ENCODE results near the gene CSN1S1. TPM values are rescaled to one million over a fixed set of nuclear protein-coding genes. Genes with fewer than 3 reads are reported as not detected.

CSN1S1 gene
- total and polyA plus RNA-seq, 2 donors (not counting 1 experiment from before 2014, with no cell fraction given) = not detected

DNA sequence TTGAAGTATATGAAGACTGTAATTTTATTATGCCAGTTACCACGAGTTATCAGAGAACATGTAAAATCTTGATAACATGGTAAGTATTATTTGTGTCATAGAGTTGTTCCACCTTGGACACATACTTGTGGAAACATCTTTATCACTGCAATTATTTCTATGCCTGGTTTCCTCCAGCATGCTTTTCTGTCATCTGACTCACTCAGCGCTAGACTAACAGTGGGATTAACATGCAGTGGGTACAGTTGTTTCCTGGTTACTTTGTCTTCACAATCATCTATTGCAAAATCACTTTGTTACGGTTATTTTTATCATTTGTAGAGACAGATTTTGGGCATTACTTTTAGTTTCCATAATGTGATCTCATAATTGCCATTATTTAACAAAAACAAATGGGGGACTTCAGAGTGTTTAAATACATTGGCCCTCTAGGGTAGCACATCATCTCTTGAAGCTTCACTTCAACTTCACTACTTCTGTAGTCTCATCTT, 64.7 kb downstream of the CSN1S1 start, which contains the start of gene STATH:
TSS of gene STATH (plus strand) at position 441 of the 491 bp plus-strand sequence. CDS start 2,472 bp downstream, outside the sequence.
- H3K27me3 Mint-ChIP-seq = no peaks in the 10 kb centered on the region
- DNase-seq = no peak
- Histone ChIP-seq H3K9ac (ENCODE audit: low read length) (no peak within 1 kb of the TSS), H3K27me3 (replicated peaks in 1 of 4; ENCODE audit: control extremely low read depth in 1 of 4, control insufficient read depth in 3 of 4, insufficient read depth in 4 of 4, low read length in 3 of 4) (no peaks in the 10 kb centered on the region), H3K4me1 (ENCODE audit: control insufficient read depth in 2 of 2, insufficient read depth in 2 of 2, low read length in 2 of 2) (no peaks in the 10 kb centered on the region), H4K20me1 (ENCODE audit: control insufficient read depth, insufficient read depth, low read length, poor library complexity, severe bottlenecking) (no peaks in the 10 kb centered on the region), H3K4me3 (ENCODE audit: control extremely low read depth in 1 of 5, extremely low read depth in 1 of 5, insufficient read depth in 1 of 5, low read depth in 2 of 5, low read length in 4 of 5) (no peak within 1 kb of the TSS), H3K36me3 (replicated peaks in 1 of 2; ENCODE audit: control extremely low read depth in 1 of 2, control insufficient read depth in 1 of 2, extremely low read depth in 1 of 2, insufficient read depth in 2 of 2, low read length in 1 of 2) (no peaks in the 10 kb centered on the region), H3K79me2 (ENCODE audit: control insufficient read depth, insufficient read depth, low read length) (no peaks in the 10 kb centered on the region), H3K27ac (ENCODE audit: low read length in 2 of 2) (no peak within 1 kb of the TSS), H2AFZ (ENCODE audit: insufficient read depth, low read depth, low read length, poor library complexity, severe bottlenecking) (no peak within 1 kb of the TSS), H3K9me3 (ENCODE audit: control extremely low read depth in 1 of 3, control insufficient read depth in 2 of 3, insufficient read depth in 1 of 3, low read length in 2 of 3) (no peaks in the 10 kb centered on the region), H3K4me2 (replicated peaks; ENCODE audit: low read depth, low read length, poor library complexity, severe bottlenecking) (no peak within 1 kb of the TSS)
- no peak within 1 kb of the TSS for H3K4me3 Mint-ChIP-seq
- no CpG with 5 or more reads among the region's 3 CpGs for WGBS (ENCODE audit: insufficient coverage)
- no peak for ATAC-seq (ENCODE audit: low read depth)
- CTCF ChIA-PET = no interaction called here
- TF ChIP-seq, protein P1, sequence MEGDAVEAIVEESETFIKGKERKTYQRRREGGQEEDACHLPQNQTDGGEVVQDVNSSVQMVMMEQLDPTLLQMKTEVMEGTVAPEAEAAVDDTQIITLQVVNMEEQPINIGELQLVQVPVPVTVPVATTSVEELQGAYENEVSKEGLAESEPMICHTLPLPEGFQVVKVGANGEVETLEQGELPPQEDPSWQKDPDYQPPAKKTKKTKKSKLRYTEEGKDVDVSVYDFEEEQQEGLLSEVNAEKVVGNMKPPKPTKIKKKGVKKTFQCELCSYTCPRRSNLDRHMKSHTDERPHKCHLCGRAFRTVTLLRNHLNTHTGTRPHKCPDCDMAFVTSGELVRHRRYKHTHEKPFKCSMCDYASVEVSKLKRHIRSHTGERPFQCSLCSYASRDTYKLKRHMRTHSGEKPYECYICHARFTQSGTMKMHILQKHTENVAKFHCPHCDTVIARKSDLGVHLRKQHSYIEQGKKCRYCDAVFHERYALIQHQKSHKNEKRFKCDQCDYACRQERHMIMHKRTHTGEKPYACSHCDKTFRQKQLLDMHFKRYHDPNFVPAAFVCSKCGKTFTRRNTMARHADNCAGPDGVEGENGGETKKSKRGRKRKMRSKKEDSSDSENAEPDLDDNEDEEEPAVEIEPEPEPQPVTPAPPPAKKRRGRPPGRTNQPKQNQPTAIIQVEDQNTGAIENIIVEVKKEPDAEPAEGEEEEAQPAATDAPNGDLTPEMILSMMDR (IDR thresholded peaks at IDR 0.05) = no peak
- TF ChIP-seq EZH2 (IDR thresholded peaks at IDR 0.05; ENCODE audit: borderline replicate concordance, insufficient read depth, low read depth, low read length, poor library complexity, severe bottlenecking) = no peak
- H3K4me1 Mint-ChIP-seq = no peaks in the 10 kb centered on the region
- POLR2A ChIA-PET = no interaction called here
- no peaks in the 10 kb centered on the region for H3K9me3 Mint-ChIP-seq (ENCODE audit: insufficient read depth)
- no peak within 1 kb of the TSS for H3K27ac Mint-ChIP-seq
- intact Hi-C loops (cut with micrococcal nuclease) = no loop called here

Other genes starting within 250 kb of the CSN1S1 start
- 0.10 and 0.12 TPM in 2 replicates for gene SULT1B1, start 170.4 kb upstream of the CSN1S1 start, total RNA-seq
- 0.01 and 0.26 TPM in 2 replicates for gene SULT1B1, start 170.4 kb upstream of the CSN1S1 start, polyA plus RNA-seq
- gene SULT1E1, start 70.9 kb upstream of the CSN1S1 start, total RNA-seq = not detected in 2 replicates
- not detected in 2 replicates for gene SULT1E1, start 70.9 kb upstream of the CSN1S1 start, polyA plus RNA-seq
- not detected in 2 replicates for gene CSN2, start 34.7 kb downstream of the CSN1S1 start, total RNA-seq
- gene CSN2, start 34.7 kb downstream of the CSN1S1 start, polyA plus RNA-seq = not detected in 2 replicates
- gene STATH, start 64.9 kb downstream of the CSN1S1 start, total RNA-seq = not detected in 2 replicates
- not detected in 2 replicates for gene STATH, start 64.9 kb downstream of the CSN1S1 start, polyA plus RNA-seq
- gene HTN3, start 97.4 kb downstream of the CSN1S1 start, total RNA-seq = not detected in 2 replicates
- not detected in 2 replicates for gene HTN3, start 97.4 kb downstream of the CSN1S1 start, polyA plus RNA-seq
- gene HTN1, start 119.4 kb downstream of the CSN1S1 start, total RNA-seq = not detected in 2 replicates
- not detected in 2 replicates for gene HTN1, start 119.4 kb downstream of the CSN1S1 start, polyA plus RNA-seq
- gene PRR27, start 223.2 kb downstream of the CSN1S1 start, total RNA-seq = not detected in 2 replicates
- gene PRR27, start 223.2 kb downstream of the CSN1S1 start, polyA plus RNA-seq = not detected in 2 replicates

All from B cell (primary cell).